Endothelial cell of umbilical vein (primary cell): ENCODE measurements around the gene GNB1L.

Source experiments
- JUN ChIP-seq: IDR thresholded peaks from 2 replicates; pipeline ENCODE4 v1.6.1; 2011; ENCODE audit warnings: borderline replicate concordance, low read depth; ENCODE audit not compliant: insufficient read length, insufficient read depth
- POLR2A ChIP-seq: IDR thresholded peaks from 2 replicates; pipeline ENCODE4 v1.6.1; 2012; ENCODE audit warnings: low read depth, mild to moderate bottlenecking, control low read depth, low read length
- POLR2AphosphoS5 ChIP-seq: IDR thresholded peaks from 2 replicates; pipeline ENCODE4 v1.6.1; 2012; ENCODE audit warnings: low read depth, mild to moderate bottlenecking, control low read depth, low read length, moderate library complexity; ENCODE audit not compliant: insufficient read depth
- TF ChIP-seq, protein P1 (sequence below), 2 donors: IDR thresholded peaks; 1 replicate in 1 of 2; 2 replicates in 1 of 2; pipeline ENCODE4 v1.5.1; 2011; ENCODE audit warnings: low read length in 2 of 2, mild to moderate bottlenecking in 2 of 2, moderate library complexity in 2 of 2, control low read depth in 1 of 2, inconsistent platforms in 1 of 2, low read depth in 1 of 2; ENCODE audit not compliant: insufficient read depth in 1 of 2; ENCODE audit errors: extremely low read depth in 1 of 2

DNA sequence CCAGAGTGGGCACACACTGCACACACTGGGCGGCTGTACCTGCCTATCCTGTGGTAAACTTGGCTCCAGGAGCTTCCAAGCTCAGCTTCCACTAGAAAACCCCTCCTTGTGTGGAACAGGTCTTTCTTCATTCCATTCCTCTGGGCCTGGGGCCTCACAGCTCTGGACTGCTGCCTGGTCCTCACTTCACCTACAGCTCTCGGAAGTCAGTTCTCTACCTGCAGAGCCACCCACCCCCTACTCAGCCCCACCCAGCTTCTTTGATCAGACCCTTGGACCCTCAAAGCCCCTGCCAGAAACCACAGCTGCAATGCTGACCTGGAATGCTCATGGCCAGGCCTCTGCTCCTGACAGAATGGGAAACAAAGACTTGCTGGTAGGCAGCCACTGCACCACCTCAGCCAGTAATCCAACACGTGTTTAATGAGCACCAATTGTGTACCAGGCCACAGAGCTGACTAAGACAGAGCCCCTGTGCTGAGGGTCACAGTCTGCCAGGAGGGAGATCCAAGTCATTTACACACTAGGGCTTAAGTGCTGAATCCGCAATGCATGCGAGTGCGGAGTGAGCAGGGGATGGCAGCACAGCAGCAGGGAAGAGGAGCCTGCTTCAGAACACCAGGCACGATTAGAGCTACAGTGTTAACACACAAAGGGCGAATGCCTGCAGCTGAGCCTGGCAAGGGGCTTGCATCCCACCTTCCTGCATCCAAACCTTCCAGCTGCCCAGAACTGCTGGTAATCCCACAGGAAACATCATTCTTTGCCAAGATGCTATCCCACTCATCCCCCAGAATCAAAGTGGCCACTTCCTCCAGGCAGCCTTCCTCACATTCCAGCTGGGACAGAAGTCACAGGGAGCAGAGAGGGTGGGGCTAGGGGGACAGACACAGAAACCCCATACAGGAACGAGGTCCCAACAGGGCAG is 4.6 kb downstream of the GNB1L start:
- TF ChIP-seq, protein P1, sequence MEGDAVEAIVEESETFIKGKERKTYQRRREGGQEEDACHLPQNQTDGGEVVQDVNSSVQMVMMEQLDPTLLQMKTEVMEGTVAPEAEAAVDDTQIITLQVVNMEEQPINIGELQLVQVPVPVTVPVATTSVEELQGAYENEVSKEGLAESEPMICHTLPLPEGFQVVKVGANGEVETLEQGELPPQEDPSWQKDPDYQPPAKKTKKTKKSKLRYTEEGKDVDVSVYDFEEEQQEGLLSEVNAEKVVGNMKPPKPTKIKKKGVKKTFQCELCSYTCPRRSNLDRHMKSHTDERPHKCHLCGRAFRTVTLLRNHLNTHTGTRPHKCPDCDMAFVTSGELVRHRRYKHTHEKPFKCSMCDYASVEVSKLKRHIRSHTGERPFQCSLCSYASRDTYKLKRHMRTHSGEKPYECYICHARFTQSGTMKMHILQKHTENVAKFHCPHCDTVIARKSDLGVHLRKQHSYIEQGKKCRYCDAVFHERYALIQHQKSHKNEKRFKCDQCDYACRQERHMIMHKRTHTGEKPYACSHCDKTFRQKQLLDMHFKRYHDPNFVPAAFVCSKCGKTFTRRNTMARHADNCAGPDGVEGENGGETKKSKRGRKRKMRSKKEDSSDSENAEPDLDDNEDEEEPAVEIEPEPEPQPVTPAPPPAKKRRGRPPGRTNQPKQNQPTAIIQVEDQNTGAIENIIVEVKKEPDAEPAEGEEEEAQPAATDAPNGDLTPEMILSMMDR (IDR thresholded peaks at IDR 0.05; ENCODE audit: extremely low read depth in 1 of 2, insufficient read depth in 1 of 2, low read depth in 1 of 2, low read length in 2 of 2), result no peak
- TF ChIP-seq JUN (no peak), POLR2A (no peak), POLR2AphosphoS5 (no peak)
